Measurements from ENCODE around the gene NR1H3.
"Not testable (repeated sequence)": the region's sequence is repeated elsewhere in the genome, so short reads cannot be mapped to it uniquely, and the experiment has no call there.

Gene NR1H3

DNA sequence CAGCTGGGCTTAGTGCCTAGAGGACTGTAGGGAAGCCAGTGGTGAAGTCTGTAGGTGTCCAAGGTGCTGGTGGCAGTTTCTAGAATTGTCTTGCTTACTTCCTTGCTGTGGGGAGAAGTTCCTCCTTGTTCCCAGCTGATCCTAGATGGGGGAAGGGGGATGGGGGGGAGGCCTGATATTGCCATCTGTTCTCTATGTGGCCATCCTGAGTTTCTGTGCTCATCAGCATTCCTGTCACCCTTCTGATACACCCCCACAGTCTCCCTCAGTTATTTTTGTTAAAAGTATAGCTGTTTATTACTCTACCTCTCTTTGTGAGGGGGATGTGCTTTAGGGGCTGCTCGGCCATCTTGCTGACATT is 48.7 kb downstream of the NR1H3 start:
- H3K4me3 ChIP-seq (ENCODE audit: low read depth, low read length), result no peak overlapping the region

GRCh38 chr11:47308050-47308823 is 50.4 kb downstream of the NR1H3 start:
- TF ChIP-seq CTCF (IDR thresholded peaks at IDR 0.05; ENCODE audit: low read depth, low read length), result no peak

More for the DNA sequence above, 48.7 kb downstream of the NR1H3 start:
- no peak for TF ChIP-seq CTCF (IDR thresholded peaks at IDR 0.05; ENCODE audit: low read depth, low read length)

GRCh38 chr11:47314992-47315391 is 57.2 kb downstream of the NR1H3 start:
- no peak for TF ChIP-seq CTCF (IDR thresholded peaks at IDR 0.05; ENCODE audit: low read depth, low read length)
- H3K4me3 ChIP-seq (ENCODE audit: low read depth, low read length), result no peak overlapping the region

More at GRCh38 chr11:47308050-47308823, 50.4 kb downstream of the NR1H3 start:
- H3K4me3 ChIP-seq (ENCODE audit: low read depth, low read length), result no peak overlapping the region

DNA sequence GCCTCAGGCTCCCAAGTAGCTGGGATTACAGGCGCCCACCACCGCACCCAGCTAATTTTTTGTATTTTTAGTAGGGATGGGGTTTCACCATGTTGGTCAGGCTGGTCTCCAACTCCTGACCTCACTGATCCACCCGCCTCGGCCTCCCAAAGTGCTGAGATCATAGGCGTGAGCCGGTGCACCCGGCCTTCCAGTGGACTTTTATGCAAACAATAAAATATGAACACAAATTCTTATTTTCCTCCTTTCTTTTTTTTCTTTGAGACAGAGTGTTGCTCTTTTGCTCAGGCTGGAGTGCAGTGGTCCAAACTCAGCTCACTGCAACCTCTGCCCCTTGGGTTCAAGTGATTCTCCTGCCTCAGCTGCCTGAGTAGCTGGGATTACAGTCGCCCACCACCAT is 58.7 kb downstream of the NR1H3 start:
- not testable (repeated sequence) for H3K4me3 ChIP-seq (ENCODE audit: low read depth, low read length)

DNA sequence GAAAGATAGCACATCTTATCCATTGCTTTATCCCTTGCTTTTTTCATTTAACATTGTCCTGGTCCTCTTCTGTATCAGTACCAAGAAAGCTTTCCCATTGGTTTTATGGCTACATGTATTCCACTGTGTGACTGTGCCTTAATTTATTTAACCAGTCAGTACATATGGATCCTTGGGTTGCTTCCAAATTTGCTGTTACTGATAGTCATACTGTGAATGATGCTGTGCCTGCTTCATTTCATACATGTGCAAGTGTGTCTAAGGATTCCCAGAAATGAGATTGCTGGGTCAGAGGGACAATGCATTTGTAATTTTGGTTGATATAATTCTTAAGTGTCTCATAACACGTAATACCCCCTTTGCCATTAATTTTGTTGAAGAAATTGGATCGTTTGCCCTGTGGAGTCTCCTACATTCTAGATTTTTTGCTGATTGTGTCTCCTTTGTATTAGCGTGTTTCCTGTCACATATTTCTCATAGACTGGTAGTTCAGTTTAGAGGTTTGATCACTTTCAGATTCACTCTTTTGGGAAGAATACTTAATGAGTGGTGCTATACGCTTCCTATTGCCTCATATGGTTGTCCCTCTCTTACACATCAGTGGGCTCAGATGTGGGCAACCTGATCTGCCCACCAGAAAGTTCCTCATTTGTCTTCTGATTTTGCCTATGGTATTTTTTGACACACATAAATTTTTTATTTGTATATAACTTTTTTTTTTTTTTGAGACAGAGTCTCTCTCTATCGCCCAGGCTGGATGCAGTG is 59.5 kb downstream of the NR1H3 start:
- no peak for TF ChIP-seq CTCF (IDR thresholded peaks at IDR 0.05; ENCODE audit: low read depth, low read length)
- H3K4me3 ChIP-seq (ENCODE audit: low read depth, low read length), result no peak overlapping the region

- no peak for TF ChIP-seq CTCF (IDR thresholded peaks at IDR 0.05; ENCODE audit: low read depth, low read length)
- H3K4me3 ChIP-seq (ENCODE audit: low read depth, low read length), result no peak overlapping the region
Observed at GRCh38 chr11:47318166-47318565, 60.4 kb downstream of the NR1H3 start.

Measured in WI38 (cell line).